GM18909 (cell line): ENCODE measurements around the gene CATSPERZ.
A peak's percentile ranks its signal among the peaks of the same experiment; 100 is the strongest.

Experiments used
- ATAC-seq: cut with Tn5 transposase; IDR thresholded peaks from one replicate; pipeline ENCODE4 v1.9.1; 2021; ENCODE audit warnings: mild to moderate bottlenecking; ENCODE audit not compliant: unreplicated experiment, poor library complexity

Gene CATSPERZ

GRCh38 chr11:64284048-64284961 lies 15.9 kb upstream of the CATSPERZ start, which contains the start of gene BAD:
TSS of gene BAD (minus strand) at chr11:64284665. CDS start at chr11:64284368, 297 bp downstream.
- ATAC-seq: peak; percentile 73

DNA sequence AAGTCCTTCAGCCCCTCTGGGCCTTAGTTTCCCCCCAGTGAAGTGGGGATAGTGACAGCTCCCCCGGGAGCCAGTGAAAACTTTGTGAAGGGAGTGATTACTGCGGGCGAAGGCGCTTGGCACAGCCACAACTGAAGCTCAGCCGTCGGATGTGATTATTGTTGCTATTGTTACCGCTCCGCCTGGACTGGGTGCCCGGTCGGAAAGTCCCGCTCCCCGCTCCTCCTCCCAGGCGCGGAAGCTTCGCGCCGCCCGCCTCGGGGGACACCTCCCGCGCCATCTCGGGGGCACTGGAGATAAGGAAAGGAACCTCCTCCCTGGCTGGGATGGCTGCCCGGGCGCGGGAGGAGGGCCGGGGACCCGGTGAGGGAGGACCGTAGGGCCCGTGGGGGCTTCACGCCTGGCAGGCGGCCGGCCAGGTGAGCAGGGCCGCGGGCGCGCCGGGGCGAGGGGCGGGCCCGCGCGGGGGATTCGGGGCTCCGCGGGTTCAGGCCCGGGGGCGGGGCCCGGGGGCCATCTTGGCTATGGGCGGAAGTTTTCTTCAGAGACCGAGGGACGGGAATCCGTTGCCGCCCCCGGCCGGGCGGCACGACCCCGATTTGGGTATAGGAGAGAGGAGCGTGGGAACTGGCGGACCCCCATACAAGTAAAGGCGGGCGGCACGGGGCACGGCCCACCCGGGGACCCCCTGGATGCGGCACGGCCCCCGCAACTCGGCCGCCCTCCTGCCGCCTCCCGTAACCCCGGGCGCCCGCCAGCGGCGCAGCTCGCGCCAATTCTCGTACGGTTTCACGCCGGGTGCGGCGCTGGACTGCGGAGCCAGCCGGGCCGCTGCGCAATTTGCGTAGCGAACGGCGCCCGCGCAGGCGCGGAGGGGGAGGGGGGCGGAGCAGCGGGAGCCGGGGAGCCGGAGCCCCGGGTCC lies 14.9 kb upstream of the CATSPERZ start, which contains the start of gene GPR137:
Gene GPR137 (plus strand): TSS at position 887 of the 923 bp plus-strand sequence. CDS start 677 bp downstream, outside the sequence.
- ATAC-seq: peak; percentile 62

- no peak for ATAC-seq
Measured at GRCh38 chr11:64285885-64286800, 14.0 kb upstream of the CATSPERZ start.

GRCh38 chr11:64286801-64287159 lies 13.4 kb upstream of the CATSPERZ start:
- ATAC-seq: no peak

GRCh38 chr11:64287676-64288352 lies 12.3 kb upstream of the CATSPERZ start:
- no peak for ATAC-seq

- no peak for ATAC-seq
Measured at GRCh38 chr11:64288353-64288750, 11.8 kb upstream of the CATSPERZ start.

GRCh38 chr11:64289002-64289564 lies 11.1 kb upstream of the CATSPERZ start:
- ATAC-seq: no peak

DNA sequence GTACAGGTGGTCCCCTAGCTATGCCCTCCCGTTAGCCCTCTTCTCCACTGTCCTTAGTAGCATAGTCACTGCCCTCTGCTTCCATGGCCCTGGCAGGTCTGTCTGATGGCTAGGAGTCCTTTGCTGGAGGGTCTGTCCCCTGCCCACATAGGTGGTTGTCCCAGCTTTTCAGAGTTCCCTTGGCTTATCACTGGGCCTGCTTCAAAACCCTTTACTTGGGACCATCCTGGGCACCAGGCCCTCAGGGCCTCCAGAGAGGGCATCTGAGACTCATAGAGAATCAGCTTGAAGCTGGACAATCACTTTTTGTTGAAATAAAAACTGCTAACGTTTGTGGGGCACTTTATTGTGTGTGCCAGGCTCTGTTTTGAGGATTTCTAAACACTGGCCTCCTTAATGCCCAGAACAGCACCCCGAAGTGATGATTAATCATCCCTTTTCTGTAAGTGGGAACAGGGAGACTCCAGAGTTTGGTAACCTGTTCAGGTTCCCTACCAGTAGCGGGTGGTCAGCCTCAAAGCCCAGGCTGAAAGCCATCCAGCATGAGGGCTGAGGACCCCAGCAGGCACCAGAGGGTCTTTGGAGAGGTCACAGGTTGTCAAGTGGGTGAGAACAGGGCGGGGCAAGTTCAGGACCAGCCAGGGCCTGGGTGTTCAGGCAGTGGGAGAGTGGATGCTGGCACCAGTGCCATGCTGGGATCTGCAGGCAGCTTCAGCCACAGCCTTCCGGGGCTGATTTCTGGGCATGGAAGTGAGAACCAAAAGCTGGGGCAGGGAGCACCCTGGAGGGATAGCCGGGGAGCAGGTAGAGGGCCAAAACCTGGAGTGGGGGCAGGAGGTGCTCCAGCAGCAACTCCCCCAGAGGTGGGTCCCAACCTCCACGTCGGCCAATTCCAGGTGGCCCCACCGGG lies 9.6 kb upstream of the CATSPERZ start:
- no peak for ATAC-seq

DNA sequence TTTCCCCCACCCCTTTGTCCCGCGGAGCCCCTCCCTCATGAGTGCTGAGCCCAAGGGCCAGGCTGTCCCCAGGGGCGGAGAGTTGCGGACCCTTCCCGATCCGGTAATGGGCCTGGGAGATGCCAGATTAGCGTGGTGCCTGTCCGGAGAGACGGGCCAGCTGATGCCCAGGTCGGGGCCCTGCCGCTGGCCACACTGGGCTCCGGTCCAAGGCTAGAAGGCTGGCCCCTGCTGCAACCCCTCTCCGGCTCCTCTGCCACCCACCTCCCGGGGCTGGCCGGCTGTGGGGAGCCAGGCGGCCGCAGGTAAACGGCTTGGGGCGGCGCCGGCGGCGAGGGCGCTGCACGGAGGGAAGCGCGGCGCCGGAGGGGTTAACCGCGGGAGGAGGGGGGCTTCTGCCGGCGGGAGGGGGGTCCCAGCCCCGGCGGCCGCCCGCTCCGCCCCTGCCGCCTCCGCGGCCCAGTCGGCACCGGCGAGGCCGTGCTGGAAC lies 8.9 kb upstream of the CATSPERZ start, which contains the start of gene KCNK4:
Gene KCNK4 (plus strand): TSS at position 41 of the 490 bp plus-strand sequence. CDS start 1,717 bp downstream, outside the sequence.
- ATAC-seq: no peak

DNA sequence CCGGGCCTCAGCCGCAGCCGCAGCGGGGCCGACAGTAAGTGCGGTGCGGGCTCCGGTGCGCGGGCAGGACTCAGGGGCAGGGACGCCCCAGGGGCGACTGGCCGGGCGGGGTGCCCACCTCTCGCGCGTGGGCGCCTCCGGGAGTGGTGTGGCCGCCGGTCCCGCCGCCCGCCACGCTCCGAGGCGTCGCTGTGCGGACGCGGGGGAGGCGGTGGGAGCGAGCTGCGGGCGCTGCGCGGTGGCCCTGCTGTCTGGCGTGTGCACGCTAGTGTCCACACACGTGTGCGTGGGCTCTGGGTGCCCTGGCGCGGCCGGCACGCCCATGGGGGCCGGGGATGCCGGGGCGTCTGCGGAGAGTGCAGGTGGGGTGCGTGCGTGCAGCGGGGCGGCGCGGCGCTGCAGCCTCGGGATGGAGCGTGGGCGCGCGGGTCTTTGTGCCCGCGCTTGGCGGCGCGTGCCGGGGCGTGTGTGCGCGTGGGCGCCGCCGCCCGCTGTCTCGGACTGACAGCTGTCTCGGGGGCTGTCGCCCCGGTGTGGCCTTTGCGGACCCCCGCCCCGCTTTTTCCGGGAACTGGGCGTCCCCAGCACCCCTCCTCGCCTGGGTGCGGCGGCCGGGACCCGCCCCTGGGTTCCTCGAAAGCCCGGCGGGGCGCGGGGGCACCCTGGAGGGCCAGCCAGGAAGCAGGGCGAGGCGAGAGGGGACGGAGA lies 8.3 kb upstream of the CATSPERZ start:
- ATAC-seq: no peak

DNA sequence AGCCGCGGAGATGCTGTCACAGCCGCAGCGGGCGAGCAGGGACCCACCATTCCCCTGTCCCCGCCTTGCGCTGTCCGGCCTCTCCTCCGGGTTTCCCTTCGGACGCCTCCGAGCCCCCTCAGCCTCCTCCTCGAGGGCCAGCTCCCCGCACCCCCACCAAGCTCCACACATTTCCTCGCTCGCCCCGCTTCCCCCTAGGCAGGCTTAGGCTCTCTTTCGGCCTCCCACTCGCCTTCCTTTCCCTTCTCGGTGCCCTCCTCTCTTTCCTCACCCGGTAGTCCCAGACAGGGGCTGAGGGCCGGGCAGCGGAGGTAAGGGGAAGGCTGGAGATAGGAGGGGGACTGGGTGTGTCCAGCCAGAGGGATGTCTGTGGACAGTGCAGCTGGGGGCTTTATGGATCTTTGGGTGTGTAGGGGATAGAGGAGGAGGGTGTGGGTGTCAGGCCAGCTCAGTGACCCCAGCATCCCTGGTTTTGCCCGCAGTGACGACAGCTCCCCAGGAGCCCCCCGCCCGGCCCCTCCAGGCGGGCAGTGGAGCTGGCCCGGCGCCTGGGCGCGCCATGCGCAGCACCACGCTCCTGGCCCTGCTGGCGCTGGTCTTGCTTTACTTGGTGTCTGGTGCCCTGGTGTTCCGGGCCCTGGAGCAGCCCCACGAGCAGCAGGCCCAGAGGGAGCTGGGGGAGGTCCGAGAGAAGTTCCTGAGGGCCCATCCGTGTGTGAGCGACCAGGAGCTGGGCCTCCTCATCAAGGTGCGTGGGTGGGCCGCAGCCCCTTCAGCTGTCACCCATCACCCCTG lies 7.5 kb upstream of the CATSPERZ start:
- no peak for ATAC-seq

DNA sequence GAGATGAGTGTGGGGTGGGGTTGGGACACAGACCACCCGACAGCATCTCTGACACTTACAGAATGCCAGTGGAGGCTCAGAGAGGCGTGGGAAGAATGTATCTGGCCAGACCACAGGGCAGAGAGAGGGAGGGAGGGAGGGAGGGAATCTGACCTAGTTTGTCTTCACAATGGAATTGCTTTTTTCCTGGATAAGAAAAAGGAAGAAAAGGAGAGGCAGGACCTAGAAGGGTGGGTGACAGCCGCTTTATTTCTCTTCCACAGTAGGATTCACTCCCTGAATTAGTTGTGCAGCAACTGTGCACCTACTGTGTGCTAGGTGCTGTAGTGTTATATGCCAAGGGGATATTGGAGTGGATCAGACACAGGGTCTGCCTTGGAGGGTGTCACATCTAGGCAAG lies 5.4 kb upstream of the CATSPERZ start:
- ATAC-seq: no peak

- ATAC-seq: no peak
Measured at GRCh38 chr11:64295760-64296159, 4.4 kb upstream of the CATSPERZ start.

GRCh38 chr11:64296236-64296635 lies 3.9 kb upstream of the CATSPERZ start:
- no peak for ATAC-seq

DNA sequence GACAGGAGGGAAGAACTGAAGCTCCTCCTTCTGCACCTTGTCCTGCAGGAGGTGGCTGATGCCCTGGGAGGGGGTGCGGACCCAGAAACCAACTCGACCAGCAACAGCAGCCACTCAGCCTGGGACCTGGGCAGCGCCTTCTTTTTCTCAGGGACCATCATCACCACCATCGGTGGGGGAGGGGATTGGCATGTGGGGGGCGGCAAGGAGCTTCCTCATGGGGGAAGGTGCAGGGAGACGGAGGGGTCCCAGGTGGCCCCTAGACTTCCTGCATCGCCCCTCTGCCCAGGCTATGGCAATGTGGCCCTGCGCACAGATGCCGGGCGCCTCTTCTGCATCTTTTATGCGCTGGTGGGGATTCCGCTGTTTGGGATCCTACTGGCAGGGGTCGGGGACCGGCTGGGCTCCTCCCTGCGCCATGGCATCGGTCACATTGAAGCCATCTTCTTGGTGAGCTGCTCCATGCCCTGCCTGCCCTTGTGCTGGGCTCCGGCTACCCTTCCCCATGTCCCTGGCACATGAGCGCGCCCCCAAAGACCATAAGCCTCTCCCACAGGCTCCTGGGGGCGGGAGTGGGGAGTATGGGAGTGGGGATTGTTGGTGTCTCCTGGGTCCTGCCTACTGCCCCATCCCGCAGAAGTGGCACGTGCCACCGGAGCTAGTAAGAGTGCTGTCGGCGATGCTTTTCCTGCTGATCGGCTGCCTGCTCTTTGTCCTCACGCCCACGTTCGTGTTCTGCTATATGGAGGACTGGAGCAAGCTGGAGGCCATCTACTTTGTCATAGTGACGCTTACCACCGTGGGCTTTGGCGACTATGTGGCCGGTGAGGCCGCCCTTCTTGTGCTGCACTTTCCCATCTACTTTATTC lies 3.1 kb upstream of the CATSPERZ start:
- no peak for ATAC-seq
